Measurements from ENCODE around the gene TAPBPL.
A peak's percentile ranks its signal among the peaks of the same experiment; 100 is the strongest.

Gene TAPBPL

DNA sequence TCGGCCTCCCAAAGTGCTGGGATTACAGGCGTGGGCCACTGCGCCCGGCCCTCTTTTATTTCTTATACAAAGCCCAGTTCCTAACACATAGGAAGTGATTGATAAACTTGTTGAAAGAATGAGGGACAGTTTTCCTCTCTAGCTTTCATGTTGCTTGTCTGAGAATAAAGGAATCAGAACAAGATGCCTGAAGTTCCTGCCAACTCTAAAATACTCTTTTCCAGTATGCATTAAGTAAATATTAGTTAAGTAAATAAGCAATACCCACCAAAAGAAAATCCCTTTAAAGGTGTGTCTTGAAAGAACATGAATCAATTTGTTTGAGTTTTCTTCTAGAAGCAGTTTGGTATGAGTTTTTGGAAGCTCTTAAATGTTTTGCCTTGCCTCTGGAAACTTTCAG, 31.5 kb upstream of the TAPBPL start:
- no peak overlapping the region for H3K4me3 ChIP-seq (ENCODE audit: low read length, poor library complexity, severe bottlenecking)
- no peak overlapping the region for H3K9ac ChIP-seq (ENCODE audit: low read depth, low read length, poor library complexity, severe bottlenecking)
- peaks cover 10% of the 10 kb centered on the region for H3K4me1 ChIP-seq (ENCODE audit: insufficient read depth, low read length, poor library complexity, severe bottlenecking)
- H3K9me3 ChIP-seq (ENCODE audit: insufficient read depth, low read depth, low read length), result no peaks in the 10 kb centered on the region
- TF ChIP-seq EZH2phosphoT487 (IDR thresholded peaks at IDR 0.05; ENCODE audit: borderline replicate concordance), result no peak
- TF ChIP-seq, protein P1, sequence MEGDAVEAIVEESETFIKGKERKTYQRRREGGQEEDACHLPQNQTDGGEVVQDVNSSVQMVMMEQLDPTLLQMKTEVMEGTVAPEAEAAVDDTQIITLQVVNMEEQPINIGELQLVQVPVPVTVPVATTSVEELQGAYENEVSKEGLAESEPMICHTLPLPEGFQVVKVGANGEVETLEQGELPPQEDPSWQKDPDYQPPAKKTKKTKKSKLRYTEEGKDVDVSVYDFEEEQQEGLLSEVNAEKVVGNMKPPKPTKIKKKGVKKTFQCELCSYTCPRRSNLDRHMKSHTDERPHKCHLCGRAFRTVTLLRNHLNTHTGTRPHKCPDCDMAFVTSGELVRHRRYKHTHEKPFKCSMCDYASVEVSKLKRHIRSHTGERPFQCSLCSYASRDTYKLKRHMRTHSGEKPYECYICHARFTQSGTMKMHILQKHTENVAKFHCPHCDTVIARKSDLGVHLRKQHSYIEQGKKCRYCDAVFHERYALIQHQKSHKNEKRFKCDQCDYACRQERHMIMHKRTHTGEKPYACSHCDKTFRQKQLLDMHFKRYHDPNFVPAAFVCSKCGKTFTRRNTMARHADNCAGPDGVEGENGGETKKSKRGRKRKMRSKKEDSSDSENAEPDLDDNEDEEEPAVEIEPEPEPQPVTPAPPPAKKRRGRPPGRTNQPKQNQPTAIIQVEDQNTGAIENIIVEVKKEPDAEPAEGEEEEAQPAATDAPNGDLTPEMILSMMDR (conservative IDR thresholded peaks at IDR 0.05; ENCODE audit: low read length), result no peak
- no peaks in the 10 kb centered on the region for H3K36me3 ChIP-seq (ENCODE audit: insufficient read depth, low read length)
- no peaks in the 10 kb centered on the region for H4K20me1 ChIP-seq (ENCODE audit: insufficient read depth, low read length, poor library complexity, severe bottlenecking)
- H3K4me2 ChIP-seq (ENCODE audit: low read depth, low read length, poor library complexity, severe bottlenecking), result no peak overlapping the region
- no peaks in the 10 kb centered on the region for H3F3A ChIP-seq (ENCODE audit: low read depth)
- H2AFZ ChIP-seq (ENCODE audit: low read length), result no peak overlapping the region
- no peaks in the 10 kb centered on the region for H3K9me2 ChIP-seq (replicated peaks; ENCODE audit: low read depth, low read length)
- H3K79me2 ChIP-seq (ENCODE audit: insufficient read depth, low read length), result no peaks in the 10 kb centered on the region
- H3K27me3 ChIP-seq (ENCODE audit: insufficient read depth, low read length, poor library complexity, severe bottlenecking), result no peaks in the 10 kb centered on the region

GRCh38 chr12:6423267-6424007, 28.4 kb upstream of the TAPBPL start:
- TF ChIP-seq, protein P1 (conservative IDR thresholded peaks at IDR 0.05; ENCODE audit: low read length), result peak; percentile 83
- TF ChIP-seq EZH2phosphoT487 (IDR thresholded peaks at IDR 0.05; ENCODE audit: borderline replicate concordance), result no peak
- Histone ChIP-seq H3K36me3 (ENCODE audit: insufficient read depth, low read length) (no peaks in the 10 kb centered on the region), H3K79me2 (ENCODE audit: insufficient read depth, low read length) (no peaks in the 10 kb centered on the region), H4K20me1 (ENCODE audit: insufficient read depth, low read length, poor library complexity, severe bottlenecking) (no peaks in the 10 kb centered on the region), H3K4me1 (ENCODE audit: insufficient read depth, low read length, poor library complexity, severe bottlenecking) (peaks cover 17% of the 10 kb centered on the region), H2AFZ (ENCODE audit: low read length) (peak overlapping the region; percentile 90), H3K9me2 (replicated peaks; ENCODE audit: low read depth, low read length) (no peaks in the 10 kb centered on the region), H3K4me2 (ENCODE audit: low read depth, low read length, poor library complexity, severe bottlenecking) (peak overlapping the region; percentile 45), H3K9me3 (ENCODE audit: insufficient read depth, low read depth, low read length) (no peaks in the 10 kb centered on the region), H3K27me3 (ENCODE audit: insufficient read depth, low read length, poor library complexity, severe bottlenecking) (no peaks in the 10 kb centered on the region), H3K4me3 (ENCODE audit: low read length, poor library complexity, severe bottlenecking) (no peak overlapping the region), H3F3A (ENCODE audit: low read depth) (no peaks in the 10 kb centered on the region), H3K9ac (ENCODE audit: low read depth, low read length, poor library complexity, severe bottlenecking) (no peak overlapping the region)

DNA sequence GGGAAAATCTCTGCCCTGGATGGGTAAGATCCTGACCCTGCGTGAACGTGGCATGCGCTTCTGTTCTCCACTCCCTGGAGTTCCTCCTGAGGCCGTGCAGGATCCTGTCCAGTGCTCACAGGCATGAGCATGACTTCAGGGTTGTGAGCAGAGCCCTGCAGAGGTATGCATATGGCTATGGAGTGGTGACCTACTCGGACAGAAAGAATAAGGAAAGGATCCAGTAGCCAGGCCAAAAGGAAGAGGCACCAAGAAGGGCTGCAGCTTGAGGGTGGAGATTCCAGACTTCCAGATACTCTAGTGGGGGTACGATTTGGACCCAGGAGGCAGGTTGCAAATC, 27.9 kb upstream of the TAPBPL start:
- Histone ChIP-seq H3K9me2 (replicated peaks; ENCODE audit: low read depth, low read length) (no peaks in the 10 kb centered on the region), H3K4me3 (ENCODE audit: low read length, poor library complexity, severe bottlenecking) (no peak overlapping the region), H3K4me2 (ENCODE audit: low read depth, low read length, poor library complexity, severe bottlenecking) (peak overlapping the region; percentile 45), H3K9ac (ENCODE audit: low read depth, low read length, poor library complexity, severe bottlenecking) (no peak overlapping the region), H2AFZ (ENCODE audit: low read length) (peak overlapping the region; percentile 90), H3K79me2 (ENCODE audit: insufficient read depth, low read length) (no peaks in the 10 kb centered on the region), H3K9me3 (ENCODE audit: insufficient read depth, low read depth, low read length) (no peaks in the 10 kb centered on the region), H4K20me1 (ENCODE audit: insufficient read depth, low read length, poor library complexity, severe bottlenecking) (no peaks in the 10 kb centered on the region), H3K36me3 (ENCODE audit: insufficient read depth, low read length) (no peaks in the 10 kb centered on the region), H3K4me1 (ENCODE audit: insufficient read depth, low read length, poor library complexity, severe bottlenecking) (peaks cover 17% of the 10 kb centered on the region), H3F3A (ENCODE audit: low read depth) (no peaks in the 10 kb centered on the region), H3K27me3 (ENCODE audit: insufficient read depth, low read length, poor library complexity, severe bottlenecking) (no peaks in the 10 kb centered on the region)
- no peak for TF ChIP-seq EZH2phosphoT487 (IDR thresholded peaks at IDR 0.05; ENCODE audit: borderline replicate concordance)
- TF ChIP-seq, protein P1 (conservative IDR thresholded peaks at IDR 0.05; ENCODE audit: low read length), result no peak
